HG02678 (cell line): ENCODE data around the gene PIP4K2A.

Source experiments
- ATAC-seq: cut with Tn5 transposase; IDR thresholded peaks from one replicate; pipeline ENCODE4 v1.9.1; 2021; ENCODE audit warnings: mild to moderate bottlenecking, moderate library complexity; ENCODE audit not compliant: unreplicated experiment

PIP4K2A gene

DNA sequence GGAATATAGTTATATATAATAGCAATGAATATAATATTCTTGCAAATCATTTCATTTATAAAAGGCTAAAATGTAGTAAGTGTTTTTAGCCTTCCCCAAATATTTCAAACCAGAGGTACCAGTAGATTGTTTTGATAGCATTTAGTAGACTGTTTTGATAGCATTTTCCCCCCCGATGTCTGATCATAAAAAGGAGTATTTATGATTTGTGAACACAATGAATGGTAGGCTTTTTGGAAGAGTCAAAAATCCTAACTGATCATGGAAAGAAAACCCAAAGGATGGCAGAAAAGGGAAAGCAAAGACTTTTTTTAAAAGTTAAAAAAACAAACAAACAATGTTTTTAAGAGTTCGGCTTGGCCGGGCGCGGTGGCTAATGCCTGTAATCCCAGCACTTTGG, 152.5 kb downstream of the PIP4K2A start:
- no peak for ATAC-seq

DNA sequence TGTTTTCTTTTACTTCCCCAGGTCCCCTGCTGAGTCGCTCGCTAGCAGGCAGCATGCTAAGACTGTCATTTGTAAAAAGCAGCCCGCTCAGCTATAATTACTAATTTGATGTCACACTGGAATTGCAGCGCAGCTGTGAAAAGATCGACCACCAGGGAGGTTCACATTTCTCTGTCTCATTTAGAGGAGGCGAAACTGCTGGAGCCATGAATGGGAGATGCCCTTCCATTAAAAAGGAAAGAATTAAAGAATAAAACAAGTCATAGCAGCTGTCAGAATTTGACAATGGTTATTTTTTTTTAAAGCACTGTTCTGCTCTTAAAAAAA, 153.5 kb downstream of the PIP4K2A start:
- ATAC-seq, result no peak

DNA sequence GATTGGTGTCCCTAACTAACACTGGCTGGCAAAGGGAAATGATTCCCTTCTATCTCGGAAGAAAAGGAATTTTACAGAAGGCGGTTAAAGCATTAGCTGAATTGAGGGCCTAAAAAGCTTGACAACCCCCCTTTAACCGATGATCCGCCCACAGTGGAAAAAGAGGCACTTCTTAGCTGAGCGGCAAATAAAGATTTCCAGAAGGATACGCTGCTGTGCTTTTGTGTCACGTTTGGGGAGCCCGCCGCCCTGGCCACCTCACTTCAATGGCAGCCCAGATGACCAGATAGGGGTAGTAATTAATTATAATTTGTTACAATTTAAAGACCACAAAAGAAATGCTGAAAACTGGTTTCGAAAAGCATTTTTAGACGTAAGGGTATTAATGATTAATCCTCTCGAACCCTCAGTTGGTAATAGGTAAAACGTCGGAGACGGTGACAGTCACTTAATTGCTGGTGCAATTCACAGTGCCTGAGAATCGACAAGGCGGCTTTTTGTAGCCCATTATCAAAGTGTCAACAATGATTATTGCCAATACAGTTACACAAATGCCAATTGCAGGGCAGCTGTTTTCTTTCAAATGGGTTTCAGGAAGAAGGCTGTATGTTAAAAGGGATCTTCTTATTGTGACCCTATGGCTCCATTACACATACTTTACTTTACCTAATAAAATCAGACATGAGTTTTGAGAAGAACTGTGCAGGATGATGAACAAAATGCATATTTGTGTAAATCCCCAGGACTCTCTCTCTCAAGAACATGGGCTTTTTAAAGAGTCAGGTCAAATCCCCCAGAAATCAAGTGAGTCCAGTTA, 154.1 kb downstream of the PIP4K2A start:
- no peak for ATAC-seq

DNA sequence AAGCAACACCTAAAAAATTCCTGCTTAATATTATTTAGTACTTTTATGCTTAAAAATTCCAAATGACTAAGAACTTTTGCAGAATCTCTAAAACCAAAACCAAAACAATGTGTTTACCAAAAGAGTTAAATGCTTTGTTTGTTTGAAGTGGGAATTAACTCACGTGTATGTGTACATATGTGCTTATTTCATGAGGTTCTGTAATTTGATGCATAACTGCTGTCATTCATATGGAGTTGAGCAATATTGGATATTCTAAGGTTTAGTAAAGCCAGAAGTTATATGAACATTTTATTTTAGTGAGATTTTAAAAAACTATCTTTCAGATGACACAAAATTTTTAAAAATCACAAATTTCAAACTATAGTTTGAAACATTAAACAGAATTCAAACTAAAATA, 157.1 kb downstream of the PIP4K2A start:
- no peak for ATAC-seq

DNA sequence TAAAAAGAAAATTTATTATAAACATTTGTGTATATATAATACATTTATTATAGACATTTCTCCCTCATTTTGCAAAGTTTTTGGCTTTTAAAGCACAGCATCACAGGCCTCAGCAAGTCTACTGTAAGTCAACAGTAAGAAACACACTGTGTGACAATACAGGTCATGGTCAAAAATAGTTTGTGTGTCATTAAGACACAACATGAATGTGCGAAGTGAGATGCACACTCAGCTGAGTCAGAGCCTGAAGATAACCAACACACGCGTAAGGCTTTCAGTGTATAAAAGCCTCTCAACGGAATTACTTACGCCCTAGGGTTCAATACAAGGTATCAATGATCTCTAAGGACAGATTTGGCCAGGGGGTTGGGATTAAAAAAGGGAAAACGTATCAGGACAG, 157.6 kb downstream of the PIP4K2A start:
- no peak for ATAC-seq

DNA sequence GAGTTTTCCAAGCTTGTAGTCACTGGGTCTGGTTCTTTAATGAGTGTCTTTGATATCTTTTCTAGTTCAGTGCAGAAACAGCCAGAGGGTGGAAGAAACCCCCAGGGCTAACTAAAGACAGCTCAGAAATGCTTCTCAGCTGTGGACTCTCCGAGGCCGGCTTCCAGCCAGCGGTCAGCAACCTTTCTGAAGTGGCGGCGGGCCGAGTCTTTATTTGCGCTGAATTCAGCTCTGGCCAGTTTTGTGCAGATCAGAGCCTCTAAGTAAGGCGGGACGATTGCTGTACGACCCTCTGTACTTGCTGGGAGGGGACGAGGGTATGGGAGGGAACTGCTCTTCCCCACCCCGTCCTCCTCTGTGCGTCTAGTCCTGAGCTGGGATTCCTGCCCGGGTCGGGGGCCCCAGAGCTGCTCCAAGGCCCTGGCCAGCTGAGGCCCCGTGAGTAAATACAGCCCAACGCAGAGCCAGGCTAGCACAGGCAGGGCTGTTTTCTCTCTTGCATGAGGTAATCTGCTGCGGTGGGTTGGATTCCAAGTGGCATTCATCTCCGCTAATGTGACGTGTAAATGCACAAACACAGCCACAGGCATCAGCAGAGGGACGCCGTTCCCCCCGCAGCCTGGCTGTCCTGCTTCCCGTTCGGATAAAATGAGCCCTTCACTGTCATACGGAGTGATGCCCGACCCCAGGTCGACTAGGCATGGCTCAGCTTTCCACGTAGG, 159.8 kb downstream of the PIP4K2A start:
- ATAC-seq, result no peak

DNA sequence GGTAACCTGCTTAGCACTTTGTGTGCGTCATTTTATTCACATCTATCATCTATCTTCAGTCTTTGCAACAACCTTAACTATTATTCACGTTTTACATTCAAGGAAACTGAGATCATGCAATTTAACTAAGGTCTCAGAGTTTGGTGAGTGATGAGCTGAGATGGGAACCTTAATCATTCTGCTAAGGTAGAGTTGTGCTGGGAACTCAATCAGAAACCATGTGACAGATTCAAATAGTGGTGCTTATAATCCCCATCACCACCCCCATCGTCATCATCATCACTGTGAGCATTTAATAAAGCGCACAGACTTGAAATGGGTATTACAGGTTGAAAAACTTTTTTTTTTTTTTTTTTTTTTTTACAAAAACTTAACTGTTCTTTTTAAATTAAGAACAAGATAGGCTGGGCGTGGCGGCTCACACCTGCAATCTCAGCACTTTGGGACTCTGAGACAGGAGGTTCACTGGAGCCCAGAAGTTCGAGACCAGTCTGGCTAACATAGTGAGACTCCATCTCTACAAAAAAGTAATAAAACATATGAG, 160.9 kb downstream of the PIP4K2A start:
- no peak for ATAC-seq

DNA sequence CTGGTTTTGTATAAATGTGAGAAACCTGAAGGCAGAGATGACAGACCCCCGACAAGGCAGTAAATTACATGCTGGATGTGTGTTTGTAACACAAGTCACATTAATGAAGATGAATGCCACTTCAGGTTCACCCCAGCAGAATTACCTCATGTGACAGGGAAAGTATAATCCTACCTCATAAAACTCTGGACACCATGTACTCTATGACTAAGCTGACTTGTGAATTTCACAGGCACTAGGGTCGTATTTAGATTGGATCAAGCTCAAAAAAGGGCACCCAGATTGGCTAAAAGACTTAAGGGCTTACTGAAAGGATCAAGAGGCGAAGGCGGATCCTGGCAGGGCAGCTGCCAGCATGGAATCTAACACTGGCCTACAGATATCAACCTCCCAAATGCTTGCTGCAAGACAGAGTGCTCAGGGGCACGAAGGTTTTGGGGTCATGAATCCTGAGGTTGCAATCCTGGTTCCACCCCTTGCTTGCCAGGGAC, 161.4 kb downstream of the PIP4K2A start:
- ATAC-seq, result no peak

DNA sequence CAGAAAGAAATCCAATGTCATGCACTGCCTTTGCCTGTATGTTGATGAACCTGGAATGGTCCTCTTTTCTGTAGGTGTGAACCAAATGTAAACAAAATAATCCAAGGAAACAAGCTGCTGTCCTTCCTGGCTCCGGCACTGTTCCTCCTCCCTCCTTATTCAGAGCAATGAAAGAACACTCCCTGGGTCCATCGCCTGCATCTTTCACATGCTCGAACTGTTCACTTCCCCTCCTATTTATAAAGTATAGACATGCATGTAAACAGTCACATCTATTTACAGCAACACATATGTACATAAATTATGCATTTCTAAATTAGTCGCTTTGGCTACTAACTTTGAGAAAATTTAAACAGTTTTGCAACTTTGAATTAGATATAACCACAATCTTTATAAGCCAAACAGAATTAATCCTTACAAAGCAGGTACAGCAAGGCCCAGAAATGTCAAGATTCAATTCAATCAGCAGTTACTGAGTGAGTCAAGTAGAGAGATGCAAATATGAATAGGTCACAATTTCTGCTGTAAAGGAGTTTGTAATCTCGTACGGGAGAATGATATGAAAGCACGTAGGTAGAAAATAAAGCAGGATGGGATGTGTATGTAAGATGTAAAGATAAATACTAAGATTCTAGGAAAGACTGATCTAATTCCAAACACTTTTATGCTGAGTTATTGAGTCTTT, 162.6 kb downstream of the PIP4K2A start:
- ATAC-seq, result no peak

DNA sequence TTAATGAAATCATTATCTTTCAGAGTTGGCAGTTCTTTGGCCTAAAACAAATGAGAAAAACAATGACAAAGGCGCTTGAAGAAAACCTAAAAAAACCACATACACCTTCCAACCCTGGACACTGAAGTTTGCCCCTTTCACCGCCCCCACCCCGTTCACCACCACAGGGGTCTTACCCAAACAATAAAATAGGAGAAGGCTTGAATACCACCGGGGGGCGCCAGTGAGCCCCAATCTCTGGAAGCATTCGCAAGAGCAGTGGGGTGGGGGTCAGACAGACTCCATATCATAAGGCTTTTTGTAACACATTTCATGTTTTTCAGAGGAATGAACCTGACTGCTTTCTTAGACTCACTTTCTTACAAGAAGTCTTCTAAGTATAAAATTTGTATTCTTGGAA, 163.6 kb downstream of the PIP4K2A start:
- ATAC-seq, result no peak

DNA sequence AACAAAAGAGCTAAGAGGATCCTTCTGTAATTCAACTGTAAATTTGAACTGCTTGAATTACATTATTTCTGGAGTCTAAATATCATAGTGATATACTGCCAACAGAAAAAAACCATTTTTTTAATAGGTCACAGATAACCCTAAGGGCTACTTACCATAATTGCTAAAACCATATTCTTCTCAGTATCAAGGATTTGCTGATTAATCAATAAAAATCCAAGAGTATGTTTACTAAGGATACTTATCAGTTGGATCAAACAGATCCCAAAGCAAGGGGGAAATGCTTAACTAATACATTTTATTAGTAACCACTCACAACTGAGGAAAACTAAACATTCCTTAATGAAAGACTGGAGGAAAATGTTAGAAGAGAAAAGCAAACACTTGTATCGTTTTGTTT, 166.0 kb downstream of the PIP4K2A start:
- no peak for ATAC-seq

DNA sequence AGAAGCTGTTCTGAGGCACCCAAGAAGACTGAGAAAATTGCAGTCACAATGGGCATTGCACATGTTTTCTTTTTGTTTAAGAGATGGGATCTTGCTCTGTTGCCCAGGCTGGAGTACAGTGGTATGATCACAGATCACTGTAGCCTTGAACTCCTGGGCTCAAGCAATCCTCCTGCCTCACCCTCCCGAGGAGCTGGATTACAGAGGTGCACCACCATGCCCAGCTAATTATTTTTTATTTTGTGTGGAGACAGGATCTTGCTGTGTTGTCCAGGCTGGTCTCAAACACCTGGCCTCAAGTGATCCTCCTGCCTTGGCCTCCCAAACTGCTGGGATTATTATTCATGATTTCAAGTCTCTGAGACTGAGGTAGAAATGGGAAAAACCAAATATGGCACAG, 168.7 kb downstream of the PIP4K2A start:
- ATAC-seq, result no peak

DNA sequence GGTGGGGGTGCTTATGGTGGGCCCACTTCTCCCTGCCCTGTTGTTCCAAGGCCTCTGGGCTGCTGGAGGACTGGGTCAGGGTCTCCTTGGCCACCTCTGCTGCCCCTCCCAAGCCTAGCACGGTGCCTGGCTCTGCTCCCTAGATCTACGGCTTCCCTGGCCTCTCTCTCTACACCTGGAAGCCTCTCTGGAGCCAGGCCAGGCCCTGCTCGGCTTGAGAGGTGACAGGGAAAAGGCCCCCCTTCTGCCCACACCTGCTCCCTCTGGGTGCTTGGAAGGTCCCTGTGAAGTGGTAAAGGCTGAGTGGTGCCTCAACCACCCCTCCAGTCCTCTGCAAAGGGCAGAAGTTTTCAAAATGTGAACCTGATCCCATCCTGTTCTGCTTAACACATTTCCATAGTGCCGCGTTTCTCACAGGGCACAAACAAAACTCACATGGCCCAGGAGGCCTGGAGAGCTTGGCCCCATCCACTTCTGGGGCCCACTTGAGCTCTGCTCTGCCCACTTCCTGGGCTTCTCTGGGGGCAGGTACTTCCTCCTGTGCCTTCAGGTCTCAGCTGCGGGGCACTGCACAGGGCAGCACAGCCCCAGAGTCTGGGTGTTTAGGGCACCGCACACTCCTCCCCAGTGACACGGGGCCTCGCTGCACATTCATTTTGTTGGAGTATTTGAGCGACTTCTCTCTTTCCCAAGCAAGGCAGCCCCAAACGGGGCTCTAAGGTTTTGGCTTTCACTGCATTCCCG, 169.9 kb downstream of the PIP4K2A start:
- ATAC-seq, result no peak

DNA sequence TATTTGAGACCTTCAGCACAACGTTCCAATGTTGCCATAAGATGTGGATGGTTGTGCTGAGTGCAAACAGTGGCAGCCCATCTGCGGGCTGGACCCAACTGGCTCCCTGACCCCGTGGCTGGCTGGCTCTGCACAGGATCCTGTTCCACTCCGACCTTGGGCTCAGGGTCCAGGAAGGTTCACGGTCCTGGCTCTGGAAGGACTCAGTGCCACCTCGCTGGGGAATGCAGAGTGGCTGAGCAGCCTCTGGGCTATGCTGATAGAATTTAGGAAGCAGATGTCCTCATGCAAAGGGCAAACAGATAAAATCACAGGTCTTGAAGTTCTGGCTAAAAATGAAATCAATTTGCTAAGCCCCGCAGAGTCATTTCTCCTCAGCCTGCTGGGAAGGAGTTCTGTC, 171.6 kb downstream of the PIP4K2A start:
- no peak for ATAC-seq

DNA sequence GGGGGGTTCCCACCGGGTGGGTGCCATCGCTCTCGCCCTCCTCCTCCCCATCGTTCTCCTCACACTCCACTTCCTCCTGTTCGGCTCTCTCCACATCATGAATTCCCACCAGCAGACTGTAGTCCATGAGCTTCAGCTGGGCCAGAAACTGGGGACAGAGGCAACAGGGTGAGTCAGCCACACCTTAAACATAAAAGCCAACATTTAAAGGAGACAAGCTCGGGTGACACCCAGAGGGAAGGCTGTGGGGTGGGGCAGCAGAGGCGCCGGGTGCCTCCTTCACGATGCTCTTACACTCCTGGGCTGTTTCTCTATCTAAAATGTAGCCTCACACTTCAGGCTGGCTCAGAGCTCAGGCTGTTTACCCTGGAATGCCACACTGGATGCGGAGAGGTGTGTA, 172.5 kb downstream of the PIP4K2A start:
- no peak for ATAC-seq

DNA sequence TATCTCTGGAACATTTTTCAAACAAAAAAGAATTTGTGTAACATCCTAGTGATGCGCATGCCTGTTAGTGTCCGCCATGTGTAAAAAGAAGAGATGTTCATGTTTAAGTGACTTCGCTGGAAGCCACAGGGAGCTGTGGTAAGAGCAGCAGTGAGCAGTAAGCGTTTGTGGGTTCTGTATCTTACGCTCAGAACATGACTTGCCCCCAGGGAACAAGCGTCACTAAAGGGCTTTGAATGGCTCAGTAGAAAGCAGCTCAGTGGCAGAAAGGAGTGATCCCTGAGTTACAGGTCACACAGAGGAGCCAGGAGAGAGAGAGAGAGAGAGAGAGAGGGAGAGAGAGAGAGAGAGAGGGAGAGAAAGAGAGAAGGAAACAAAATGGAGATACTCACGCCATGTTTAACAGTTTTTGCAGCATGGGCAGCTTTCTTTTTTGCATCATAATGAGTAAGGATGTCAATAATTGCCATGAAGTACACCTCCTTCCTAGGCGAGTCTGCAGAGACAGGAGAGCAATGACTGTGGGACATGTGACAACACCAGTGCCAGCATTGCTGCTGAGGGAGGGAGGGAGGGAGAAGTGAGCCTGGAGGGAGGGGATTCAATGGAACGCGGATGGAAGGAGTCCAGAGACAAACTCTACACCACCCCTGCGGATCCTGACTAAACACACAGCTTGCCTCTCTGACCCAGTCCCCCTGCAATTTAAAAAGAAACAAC, 174.6 kb downstream of the PIP4K2A start:
- no peak for ATAC-seq

DNA sequence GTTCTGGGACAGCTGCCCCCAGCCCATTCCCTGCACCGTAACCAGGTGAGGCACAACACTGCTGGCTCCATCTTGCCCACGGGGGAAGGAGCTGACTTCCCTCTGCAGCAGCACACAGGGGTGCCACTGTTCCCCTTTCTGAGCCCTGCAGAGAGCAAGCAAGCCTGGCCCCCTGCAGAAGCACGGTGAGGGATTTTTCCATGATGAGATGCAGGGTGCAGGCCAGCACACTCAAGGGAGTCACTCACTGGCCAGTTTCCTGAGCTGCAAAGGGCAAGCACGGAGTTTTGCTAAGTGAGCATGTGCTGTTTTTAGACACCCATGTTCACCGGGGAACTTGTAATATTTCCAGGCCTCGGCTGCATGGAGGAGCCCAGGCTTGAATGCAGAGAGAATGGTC, 176.6 kb downstream of the PIP4K2A start:
- no peak for ATAC-seq

DNA sequence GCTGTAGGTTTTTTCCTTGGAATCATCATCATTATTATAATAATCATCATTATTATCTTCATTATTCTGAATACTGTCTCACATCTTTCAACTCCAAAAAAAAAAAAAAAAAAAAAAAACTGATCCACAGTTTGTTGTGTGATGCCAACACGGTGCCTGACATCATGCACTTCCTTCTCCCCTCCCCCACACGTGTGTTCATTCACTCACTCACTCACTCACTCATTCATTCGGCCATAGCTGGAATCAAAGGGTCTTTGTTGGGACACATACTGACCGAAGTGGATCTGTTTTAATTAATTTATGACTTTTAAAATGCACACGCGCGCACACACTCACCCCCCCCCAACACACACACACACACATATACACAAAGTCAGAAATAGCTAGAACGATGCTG, 177.8 kb downstream of the PIP4K2A start:
- no peak for ATAC-seq

DNA sequence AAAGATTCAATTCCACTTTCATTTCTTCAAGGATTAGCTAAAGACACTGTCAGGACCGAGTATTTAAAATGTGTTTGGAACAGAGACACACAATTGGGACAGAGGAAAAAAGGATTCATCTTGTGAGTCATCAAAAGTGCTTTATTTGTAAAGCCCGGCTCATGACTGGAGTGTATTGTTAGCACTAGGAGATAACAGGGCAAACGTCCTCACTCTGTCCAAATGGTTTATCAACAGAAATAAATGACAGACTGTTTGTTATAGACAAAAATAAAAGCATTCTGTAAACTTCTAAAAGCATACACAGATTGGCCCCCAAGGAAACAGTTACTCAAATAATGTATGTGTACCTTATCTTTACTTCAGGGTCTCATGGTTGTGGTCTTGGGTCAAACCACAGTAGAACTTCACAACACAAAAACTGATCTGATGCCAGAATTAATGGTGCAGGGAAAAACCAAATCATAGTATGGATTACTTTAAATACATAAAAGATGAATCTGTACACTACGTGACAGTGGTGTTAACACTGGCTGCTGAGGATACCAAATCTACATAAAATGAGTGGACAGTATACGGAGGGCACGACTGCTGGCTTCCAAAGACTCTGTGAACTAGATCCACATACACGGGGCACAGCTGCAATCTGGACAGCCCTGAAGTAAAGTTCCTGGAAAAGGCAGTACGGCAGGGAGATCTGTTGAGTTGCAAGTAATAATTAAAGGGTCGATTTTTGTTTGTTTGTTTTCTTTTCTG, 179.4 kb downstream of the PIP4K2A start:
- no peak for ATAC-seq

DNA sequence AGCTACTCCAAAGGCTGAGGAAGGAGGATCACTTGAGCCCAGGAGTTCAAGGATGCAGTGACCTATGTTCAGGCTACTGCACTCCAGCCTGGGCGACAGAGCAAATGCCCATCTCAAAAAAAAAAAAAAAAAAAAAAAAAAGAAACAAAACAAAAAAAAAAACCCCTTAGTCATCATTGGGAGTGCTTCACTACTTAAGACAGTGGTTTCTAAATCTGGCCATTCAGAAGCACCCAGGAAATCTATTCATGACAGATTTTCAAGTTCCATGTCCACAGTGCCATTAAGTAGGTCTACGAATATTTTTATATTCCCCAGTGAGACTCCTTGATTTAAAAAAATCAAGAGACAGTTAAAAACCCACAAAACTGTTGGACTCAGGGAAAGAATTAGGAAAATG, 182.9 kb downstream of the PIP4K2A start:
- no peak for ATAC-seq
